Measurements from ENCODE around the gene CLTRN. TPM values are rescaled to one million over a fixed set of nuclear protein-coding genes. Genes with fewer than 3 reads are reported as not detected.
"Not testable (repeated sequence)": the region's sequence is repeated elsewhere in the genome, so short reads cannot be mapped to it uniquely, and the experiment has no call there.

The CLTRN gene
- polyA plus RNA-seq, 2 donors = 0.38 to 0.49 TPM

DNA sequence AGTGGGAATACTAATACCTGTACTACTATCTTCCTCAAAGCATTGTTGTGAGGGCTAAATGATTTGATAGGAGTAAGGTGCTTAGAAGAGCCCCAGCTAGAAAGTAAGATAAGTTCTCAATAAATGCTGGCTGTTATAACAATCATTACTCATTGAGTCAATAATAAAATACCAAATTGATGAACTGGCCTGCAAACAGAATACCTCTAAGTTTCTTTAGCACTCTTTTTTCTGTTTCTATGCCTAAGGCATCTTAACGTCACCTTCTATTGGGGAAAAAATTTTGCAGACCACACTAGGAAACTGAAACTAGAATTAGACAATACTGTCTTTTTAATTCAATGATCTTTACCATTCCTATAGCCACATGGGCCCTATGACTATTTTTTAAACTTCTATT, 1.2 kb downstream of the CLTRN start:
- no peaks in the 10 kb centered on the region for H3K9me3 ChIP-seq (ENCODE audit: control insufficient read depth in 2 of 2, insufficient read depth in 1 of 2, low read depth in 1 of 2, low read length in 1 of 2)
- WGBS, 2 donors = 51 to 65% methylated on average over 1 of the region's 1 CpG

DNA sequence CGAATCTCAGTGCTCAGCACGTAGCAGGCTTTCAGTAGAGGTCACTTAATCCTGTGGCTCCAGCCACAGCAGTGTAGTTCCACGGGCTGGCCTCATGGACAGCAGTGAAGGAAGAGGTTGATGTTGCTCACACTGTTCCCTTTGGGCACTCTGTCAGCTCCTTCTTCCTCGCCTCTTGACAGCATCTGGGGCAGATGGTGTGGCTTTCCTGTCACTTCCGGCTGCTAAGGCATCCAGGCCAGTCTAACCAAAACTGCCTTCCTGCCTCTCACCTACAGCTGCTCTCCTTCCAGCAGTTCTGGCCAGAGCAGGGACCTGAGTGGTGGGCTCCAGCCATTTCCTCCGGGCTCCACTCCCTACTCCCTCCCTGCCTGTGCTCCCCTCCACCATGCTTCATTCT, 9.8 kb downstream of the CLTRN start:
- not testable (repeated sequence) for H3K36me3 ChIP-seq (ENCODE audit: control insufficient read depth in 2 of 2, insufficient read depth in 2 of 2, low read length in 1 of 2); H3K27ac ChIP-seq (ENCODE audit: low read depth in 2 of 2, low read length in 1 of 2); H3K9me3 ChIP-seq (ENCODE audit: control insufficient read depth in 2 of 2, insufficient read depth in 1 of 2, low read depth in 1 of 2, low read length in 1 of 2); H3K4me1 ChIP-seq (ENCODE audit: control insufficient read depth in 2 of 2, insufficient read depth in 2 of 2, low read length in 1 of 2); H3K4me3 ChIP-seq (ENCODE audit: low read depth in 1 of 2, low read length in 2 of 2); H3K27me3 ChIP-seq (ENCODE audit: control insufficient read depth in 1 of 2, insufficient read depth in 2 of 2, low read length in 2 of 2)
- WGBS, 2 donors = 72 to 83% methylated on average over 5 to 6 of the region's 6 CpGs

More for the DNA sequence above, 1.2 kb downstream of the CLTRN start:
- Histone ChIP-seq H3K4me3 (ENCODE audit: low read depth in 1 of 2, low read length in 2 of 2) (no peak overlapping the region), H3K4me1 (ENCODE audit: control insufficient read depth in 2 of 2, insufficient read depth in 2 of 2, low read length in 1 of 2) (no peaks in the 10 kb centered on the region), H3K27me3 (ENCODE audit: control insufficient read depth in 1 of 2, insufficient read depth in 2 of 2, low read length in 2 of 2) (peaks cover 0 to 3% of the 10 kb centered on the region in 2 donors), H3K36me3 (ENCODE audit: control insufficient read depth in 2 of 2, insufficient read depth in 2 of 2, low read length in 1 of 2) (no peaks in the 10 kb centered on the region), H3K27ac (ENCODE audit: low read depth in 2 of 2, low read length in 1 of 2) (no peak overlapping the region)

DNA sequence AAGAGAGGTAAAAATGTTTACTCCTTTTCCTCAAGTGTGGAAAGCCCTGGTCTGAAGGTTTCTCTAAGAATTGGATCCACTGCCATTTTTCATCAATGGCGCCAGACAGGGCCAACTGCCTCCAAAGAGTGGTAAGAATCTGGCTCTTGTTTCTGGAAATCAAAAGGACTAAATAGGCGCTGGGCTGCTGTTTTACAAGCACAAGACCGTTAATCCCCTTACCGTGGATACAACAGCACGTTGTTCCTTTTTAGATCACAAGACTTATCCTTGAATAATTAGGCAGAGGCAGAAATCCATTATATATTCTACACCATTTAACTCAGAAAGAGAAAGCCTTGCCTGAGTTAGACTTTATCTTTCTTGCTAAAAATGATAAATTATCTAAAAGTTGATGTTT, 10.6 kb downstream of the CLTRN start:
- no peak overlapping the region for H3K27ac ChIP-seq (ENCODE audit: low read depth in 2 of 2, low read length in 1 of 2)
- H3K4me3 ChIP-seq (ENCODE audit: low read depth in 1 of 2, low read length in 2 of 2) = no peak overlapping the region
- no peaks in the 10 kb centered on the region for H3K36me3 ChIP-seq (ENCODE audit: control insufficient read depth in 2 of 2, insufficient read depth in 2 of 2, low read length in 1 of 2)
- no peaks in the 10 kb centered on the region for H3K9me3 ChIP-seq (ENCODE audit: control insufficient read depth in 2 of 2, insufficient read depth in 1 of 2, low read depth in 1 of 2, low read length in 1 of 2)
- 73 to 84% methylated on average over 5 of the region's 5 CpGs for WGBS, 2 donors
- no peaks in the 10 kb centered on the region for H3K4me1 ChIP-seq (ENCODE audit: control insufficient read depth in 2 of 2, insufficient read depth in 2 of 2, low read length in 1 of 2)
- no peaks in the 10 kb centered on the region for H3K27me3 ChIP-seq (ENCODE audit: control insufficient read depth in 1 of 2, insufficient read depth in 2 of 2, low read length in 2 of 2)

DNA sequence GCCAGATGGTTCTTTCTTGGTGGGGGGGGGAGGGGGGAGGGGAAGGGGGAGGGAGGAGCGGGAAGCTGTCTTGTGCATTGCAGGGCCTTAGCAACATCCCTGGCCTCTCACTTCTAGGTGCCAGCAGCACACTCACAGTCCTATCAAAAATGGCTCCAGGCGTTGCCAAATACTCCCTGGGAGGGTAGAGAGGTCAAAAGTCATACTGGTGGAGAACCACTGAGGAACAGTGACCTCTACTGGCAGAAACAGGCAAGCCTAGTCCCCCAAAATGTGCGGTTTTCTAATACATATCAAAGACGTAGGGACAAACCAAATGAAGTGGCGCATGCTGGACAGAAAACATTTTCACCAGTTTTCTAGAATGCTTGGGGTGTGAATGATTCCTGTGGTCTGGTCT, 17.1 kb downstream of the CLTRN start:
- not testable (repeated sequence) for H3K4me3 ChIP-seq (ENCODE audit: low read depth in 1 of 2, low read length in 2 of 2); H3K9me3 ChIP-seq (ENCODE audit: control insufficient read depth in 2 of 2, insufficient read depth in 1 of 2, low read depth in 1 of 2, low read length in 1 of 2); H3K36me3 ChIP-seq (ENCODE audit: control insufficient read depth in 2 of 2, insufficient read depth in 2 of 2, low read length in 1 of 2); H3K27me3 ChIP-seq (ENCODE audit: control insufficient read depth in 1 of 2, insufficient read depth in 2 of 2, low read length in 2 of 2); H3K27ac ChIP-seq (ENCODE audit: low read depth in 2 of 2, low read length in 1 of 2); H3K4me1 ChIP-seq (ENCODE audit: control insufficient read depth in 2 of 2, insufficient read depth in 2 of 2, low read length in 1 of 2)
- WGBS, 2 donors = no CpG with 5 or more reads among the region's 5 CpGs

GRCh38 chrX:15646543-15646942, 18.1 kb downstream of the CLTRN start:
- H3K4me1 ChIP-seq (ENCODE audit: control insufficient read depth in 2 of 2, insufficient read depth in 2 of 2, low read length in 1 of 2) = no peaks in the 10 kb centered on the region
- no peak overlapping the region for H3K27ac ChIP-seq (ENCODE audit: low read depth in 2 of 2, low read length in 1 of 2)
- WGBS, 2 donors = 88 to 96% methylated on average over 25 to 27 of the region's 27 CpGs
- H3K36me3 ChIP-seq (ENCODE audit: control insufficient read depth in 2 of 2, insufficient read depth in 2 of 2, low read length in 1 of 2) = no peaks in the 10 kb centered on the region
- H3K4me3 ChIP-seq (ENCODE audit: low read depth in 1 of 2, low read length in 2 of 2) = no peak overlapping the region
- no peaks in the 10 kb centered on the region for H3K9me3 ChIP-seq (ENCODE audit: control insufficient read depth in 2 of 2, insufficient read depth in 1 of 2, low read depth in 1 of 2, low read length in 1 of 2)
- H3K27me3 ChIP-seq (ENCODE audit: control insufficient read depth in 1 of 2, insufficient read depth in 2 of 2, low read length in 2 of 2) = no peaks in the 10 kb centered on the region

DNA sequence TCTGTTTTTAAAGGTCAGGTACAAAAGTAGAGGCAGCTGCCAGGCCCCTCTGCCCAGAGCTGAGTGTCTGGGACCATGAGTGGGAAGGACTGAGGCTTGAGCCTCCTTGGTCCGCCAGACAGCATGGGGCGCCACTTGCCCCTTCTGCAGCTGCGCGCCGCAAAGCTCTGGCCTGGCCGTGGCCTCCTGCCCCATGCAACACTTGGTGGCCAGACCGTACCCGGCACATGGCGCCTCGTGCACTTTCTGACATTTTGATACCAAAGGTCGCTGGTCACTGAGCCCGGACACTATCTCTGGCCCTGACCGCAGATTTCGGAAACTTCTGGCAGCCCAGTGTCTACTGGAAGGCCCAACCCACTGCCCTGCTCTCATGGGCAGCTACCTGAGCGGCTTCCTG, 18.6 kb downstream of the CLTRN start:
- Histone ChIP-seq H3K9me3 (ENCODE audit: control insufficient read depth in 2 of 2, insufficient read depth in 1 of 2, low read depth in 1 of 2, low read length in 1 of 2) (no peaks in the 10 kb centered on the region), H3K4me1 (ENCODE audit: control insufficient read depth in 2 of 2, insufficient read depth in 2 of 2, low read length in 1 of 2) (no peaks in the 10 kb centered on the region), H3K27me3 (ENCODE audit: control insufficient read depth in 1 of 2, insufficient read depth in 2 of 2, low read length in 2 of 2) (no peaks in the 10 kb centered on the region), H3K27ac (ENCODE audit: low read depth in 2 of 2, low read length in 1 of 2) (no peak overlapping the region), H3K36me3 (ENCODE audit: control insufficient read depth in 2 of 2, insufficient read depth in 2 of 2, low read length in 1 of 2) (no peaks in the 10 kb centered on the region), H3K4me3 (ENCODE audit: low read depth in 1 of 2, low read length in 2 of 2) (no peak overlapping the region)
- WGBS, 2 donors = 89 to 91% methylated on average over 15 of the region's 15 CpGs

DNA sequence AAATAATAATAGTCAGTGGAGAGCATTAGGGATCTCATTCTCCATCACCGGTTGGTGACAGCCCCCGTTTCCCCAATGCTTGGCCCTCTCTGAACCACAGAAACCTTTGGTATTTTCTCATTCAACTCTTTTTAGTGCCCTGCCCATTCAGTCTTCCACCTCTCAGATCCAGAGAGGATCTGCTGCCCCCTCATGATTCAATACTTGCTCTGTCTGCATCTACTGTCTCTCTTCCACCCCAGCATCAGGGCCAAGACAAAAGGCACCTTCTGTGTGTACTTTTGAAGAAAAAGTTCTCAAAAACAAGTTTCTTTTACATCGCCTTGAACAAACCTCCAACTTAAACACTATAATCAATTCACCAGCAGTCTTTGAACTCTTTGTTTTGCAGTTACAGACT, 19.3 kb downstream of the CLTRN start:
- 78 to 85% methylated on average over 3 of the region's 3 CpGs for WGBS, 2 donors
- Histone ChIP-seq H3K27me3 (ENCODE audit: control insufficient read depth in 1 of 2, insufficient read depth in 2 of 2, low read length in 2 of 2) (no peaks in the 10 kb centered on the region), H3K4me1 (ENCODE audit: control insufficient read depth in 2 of 2, insufficient read depth in 2 of 2, low read length in 1 of 2) (no peaks in the 10 kb centered on the region), H3K4me3 (ENCODE audit: low read depth in 1 of 2, low read length in 2 of 2) (no peak overlapping the region), H3K27ac (ENCODE audit: low read depth in 2 of 2, low read length in 1 of 2) (no peak overlapping the region), H3K36me3 (ENCODE audit: control insufficient read depth in 2 of 2, insufficient read depth in 2 of 2, low read length in 1 of 2) (no peaks in the 10 kb centered on the region), H3K9me3 (ENCODE audit: control insufficient read depth in 2 of 2, insufficient read depth in 1 of 2, low read depth in 1 of 2, low read length in 1 of 2) (no peaks in the 10 kb centered on the region)

DNA sequence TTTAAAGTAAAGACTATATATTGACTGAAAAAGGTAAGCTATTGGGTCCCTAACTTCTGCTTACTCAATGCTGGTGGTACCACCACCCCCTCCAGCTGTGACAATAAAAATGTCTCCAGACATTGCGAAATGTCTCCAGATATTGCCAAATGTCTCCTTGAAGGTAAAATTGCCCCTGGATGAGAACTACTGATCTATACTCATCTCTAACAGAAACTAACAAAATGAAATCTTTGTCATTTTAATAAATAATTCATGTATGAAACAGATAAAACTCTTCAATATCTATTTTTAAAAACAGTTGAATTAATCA, 20.1 kb downstream of the CLTRN start:
- WGBS, 2 donors = 97 to 100% methylated on average over 1 of the region's 1 CpG
- H3K4me1 ChIP-seq (ENCODE audit: control insufficient read depth in 2 of 2, insufficient read depth in 2 of 2, low read length in 1 of 2) = no peaks in the 10 kb centered on the region
- H3K36me3 ChIP-seq (ENCODE audit: control insufficient read depth in 2 of 2, insufficient read depth in 2 of 2, low read length in 1 of 2) = no peaks in the 10 kb centered on the region
- H3K27ac ChIP-seq (ENCODE audit: low read depth in 2 of 2, low read length in 1 of 2) = no peak overlapping the region
- H3K27me3 ChIP-seq (ENCODE audit: control insufficient read depth in 1 of 2, insufficient read depth in 2 of 2, low read length in 2 of 2) = no peaks in the 10 kb centered on the region
- H3K4me3 ChIP-seq (ENCODE audit: low read depth in 1 of 2, low read length in 2 of 2) = no peak overlapping the region
- H3K9me3 ChIP-seq (ENCODE audit: control insufficient read depth in 2 of 2, insufficient read depth in 1 of 2, low read depth in 1 of 2, low read length in 1 of 2) = no peaks in the 10 kb centered on the region

- Histone ChIP-seq H3K27ac (ENCODE audit: low read depth in 2 of 2, low read length in 1 of 2) (no peak overlapping the region), H3K4me3 (ENCODE audit: low read depth in 1 of 2, low read length in 2 of 2) (no peak overlapping the region), H3K27me3 (ENCODE audit: control insufficient read depth in 1 of 2, insufficient read depth in 2 of 2, low read length in 2 of 2) (no peaks in the 10 kb centered on the region), H3K9me3 (ENCODE audit: control insufficient read depth in 2 of 2, insufficient read depth in 1 of 2, low read depth in 1 of 2, low read length in 1 of 2) (no peaks in the 10 kb centered on the region), H3K4me1 (ENCODE audit: control insufficient read depth in 2 of 2, insufficient read depth in 2 of 2, low read length in 1 of 2) (no peaks in the 10 kb centered on the region), H3K36me3 (ENCODE audit: control insufficient read depth in 2 of 2, insufficient read depth in 2 of 2, low read length in 1 of 2) (no peaks in the 10 kb centered on the region)
- 86 to 89% methylated on average over 7 of the region's 7 CpGs for WGBS, 2 donors
Measured at GRCh38 chrX:15643786-15644559, 20.6 kb downstream of the CLTRN start.

DNA sequence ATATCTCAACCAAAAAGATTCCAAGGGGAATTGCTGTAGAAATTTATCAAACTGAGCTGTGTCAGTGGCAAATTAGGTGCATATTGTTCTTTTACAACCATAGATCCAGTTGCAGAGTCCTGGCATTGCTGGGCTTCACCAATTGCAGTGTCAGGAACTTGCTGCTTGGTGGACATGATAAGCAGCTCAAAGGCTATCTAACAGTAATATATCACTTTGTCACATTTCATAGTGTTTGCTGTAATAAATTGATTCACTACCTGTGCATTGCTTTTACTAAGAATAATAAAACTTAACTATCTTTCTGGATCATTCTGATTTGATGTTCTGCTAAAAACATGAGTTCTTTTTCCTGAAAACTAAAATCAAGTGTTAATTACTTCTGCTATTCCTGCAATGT, 33.0 kb downstream of the CLTRN start:
- no peak overlapping the region for H3K27ac ChIP-seq (ENCODE audit: low read depth in 2 of 2, low read length in 1 of 2)
- no peak overlapping the region for H3K4me3 ChIP-seq (ENCODE audit: low read depth in 1 of 2, low read length in 2 of 2)
- H3K9me3 ChIP-seq (ENCODE audit: control insufficient read depth in 2 of 2, insufficient read depth in 1 of 2, low read depth in 1 of 2, low read length in 1 of 2) = no peaks in the 10 kb centered on the region
- H3K27me3 ChIP-seq (ENCODE audit: control insufficient read depth in 1 of 2, insufficient read depth in 2 of 2, low read length in 2 of 2) = peaks cover 0 to 3% of the 10 kb centered on the region in 2 donors
- H3K36me3 ChIP-seq (ENCODE audit: control insufficient read depth in 2 of 2, insufficient read depth in 2 of 2, low read length in 1 of 2) = no peaks in the 10 kb centered on the region
- no peaks in the 10 kb centered on the region for H3K4me1 ChIP-seq (ENCODE audit: control insufficient read depth in 2 of 2, insufficient read depth in 2 of 2, low read length in 1 of 2)
